Measurements from ENCODE around the gene SERPINA6.

The SERPINA6 gene

DNA sequence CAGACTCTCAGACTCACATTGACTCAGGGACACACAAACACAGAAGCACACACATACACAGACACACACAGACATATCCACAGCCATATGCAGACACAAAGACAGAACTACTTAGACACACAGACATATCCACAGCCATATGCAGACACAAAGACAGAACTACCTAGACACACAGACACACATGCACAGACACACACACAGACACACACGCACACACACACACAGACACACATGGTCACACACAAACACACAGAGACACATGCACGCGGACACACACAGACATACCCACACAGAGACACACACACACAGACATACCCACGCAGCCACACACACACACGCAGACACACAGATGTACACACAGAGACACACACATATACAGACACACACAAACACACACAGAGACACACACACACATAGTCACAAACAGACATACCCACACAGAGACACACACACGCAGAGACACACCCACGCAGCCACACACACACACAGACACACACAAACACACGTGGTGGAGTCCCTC lies 39.5 kb upstream of the SERPINA6 start:
- Histone ChIP-seq H3K27ac (ENCODE audit: low read depth, low read length) (no peak overlapping the region), H3K4me3 (ENCODE audit: low read depth, low read length) (no peak overlapping the region), H3K14ac (ENCODE audit: low read length) (no peak overlapping the region), H2BK12ac (ENCODE audit: low read length) (no peak overlapping the region), H4K91ac (ENCODE audit: low read depth, low read length) (no peak overlapping the region), H3K4ac (ENCODE audit: low read depth, low read length) (no peak overlapping the region), H3K9me3 (ENCODE audit: insufficient read depth, low read depth, low read length) (no peaks in the 10 kb centered on the region), H3K36me3 (ENCODE audit: control insufficient read depth in 1 of 2, insufficient read depth in 2 of 2, low read length in 2 of 2) (no peaks in the 10 kb centered on the region), H2AK5ac (ENCODE audit: low read length) (no peak overlapping the region), H3K4me2 (ENCODE audit: low read length) (no peak overlapping the region), H2AFZ (ENCODE audit: insufficient read depth, low read length, poor library complexity) (no peak overlapping the region), H4K8ac (ENCODE audit: low read depth, low read length) (no peak overlapping the region), H3K27me3 (ENCODE audit: insufficient read depth, low read length) (no peaks in the 10 kb centered on the region), H4K12ac (ENCODE audit: low read depth, low read length) (no peak overlapping the region), H2BK120ac (ENCODE audit: insufficient read depth, low read length, poor library complexity) (no peak overlapping the region), H3K18ac (ENCODE audit: low read length) (no peak overlapping the region), H3K79me1 (ENCODE audit: low read length) (no peaks in the 10 kb centered on the region), H3K4me1 (ENCODE audit: control insufficient read depth in 1 of 2, insufficient read depth in 2 of 2, low read length in 2 of 2) (peaks cover 0 to 2% of the 10 kb centered on the region in 2 experiments), H2BK5ac (ENCODE audit: low read depth, low read length, poor library complexity) (no peak overlapping the region), H3K79me2 (ENCODE audit: control insufficient read depth, insufficient read depth, low read length, poor library complexity) (no peaks in the 10 kb centered on the region), H3K23ac (ENCODE audit: low read length) (peak overlapping the region; percentile 56), H3K9ac (ENCODE audit: low read length) (no peak overlapping the region)
- no CpG with 5 or more reads among the region's 8 CpGs for WGBS (ENCODE audit: extremely low coverage, insufficient coverage, insufficient read length)
- no peak for DNase-seq

- H3K23ac ChIP-seq (ENCODE audit: low read length): no peak overlapping the region
- no peak overlapping the region for H4K8ac ChIP-seq (ENCODE audit: low read depth, low read length)
- no peak overlapping the region for H3K4me2 ChIP-seq (ENCODE audit: low read length)
- H3K79me1 ChIP-seq (ENCODE audit: low read length): no peaks in the 10 kb centered on the region
- no peak overlapping the region for H3K27ac ChIP-seq (ENCODE audit: low read depth, low read length)
- no peak overlapping the region for H2BK5ac ChIP-seq (ENCODE audit: low read depth, low read length, poor library complexity)
- no peak overlapping the region for H3K4me3 ChIP-seq (ENCODE audit: low read depth, low read length)
- no peaks in the 10 kb centered on the region for H3K27me3 ChIP-seq (ENCODE audit: insufficient read depth, low read length)
- no peak overlapping the region for H2BK12ac ChIP-seq (ENCODE audit: low read length)
- H2AK5ac ChIP-seq (ENCODE audit: low read length): no peak overlapping the region
- H3K9ac ChIP-seq (ENCODE audit: low read length): no peak overlapping the region
- no peaks in the 10 kb centered on the region for H3K36me3 ChIP-seq (ENCODE audit: control insufficient read depth in 1 of 2, insufficient read depth in 2 of 2, low read length in 2 of 2)
- DNase-seq: no peak
- no peak overlapping the region for H3K4ac ChIP-seq (ENCODE audit: low read depth, low read length)
- no peak overlapping the region for H3K18ac ChIP-seq (ENCODE audit: low read length)
- H3K9me3 ChIP-seq (ENCODE audit: insufficient read depth, low read depth, low read length): no peaks in the 10 kb centered on the region
- no peak overlapping the region for H2BK120ac ChIP-seq (ENCODE audit: insufficient read depth, low read length, poor library complexity)
- peaks cover 0 to 2% of the 10 kb centered on the region in 2 experiments for H3K4me1 ChIP-seq (ENCODE audit: control insufficient read depth in 1 of 2, insufficient read depth in 2 of 2, low read length in 2 of 2)
- no peaks in the 10 kb centered on the region for H3K79me2 ChIP-seq (ENCODE audit: control insufficient read depth, insufficient read depth, low read length, poor library complexity)
- no peak overlapping the region for H3K14ac ChIP-seq (ENCODE audit: low read length)
- WGBS (ENCODE audit: extremely low coverage, insufficient coverage, insufficient read length): no CpG with 5 or more reads among the region's 7 CpGs
- H2AFZ ChIP-seq (ENCODE audit: insufficient read depth, low read length, poor library complexity): no peak overlapping the region
- no peak overlapping the region for H4K12ac ChIP-seq (ENCODE audit: low read depth, low read length)
- H4K91ac ChIP-seq (ENCODE audit: low read depth, low read length): no peak overlapping the region
Observed at GRCh38 chr14:94361682-94362081, 38.5 kb upstream of the SERPINA6 start.

- Histone ChIP-seq H2AFZ (ENCODE audit: insufficient read depth, low read length, poor library complexity) (no peak overlapping the region), H3K79me1 (ENCODE audit: low read length) (no peaks in the 10 kb centered on the region), H4K91ac (ENCODE audit: low read depth, low read length) (no peak overlapping the region), H3K9me3 (ENCODE audit: insufficient read depth, low read depth, low read length) (no peaks in the 10 kb centered on the region), H3K79me2 (ENCODE audit: control insufficient read depth, insufficient read depth, low read length, poor library complexity) (no peaks in the 10 kb centered on the region), H2BK5ac (ENCODE audit: low read depth, low read length, poor library complexity) (no peak overlapping the region), H3K4me2 (ENCODE audit: low read length) (no peak overlapping the region), H3K23ac (ENCODE audit: low read length) (no peak overlapping the region), H3K14ac (ENCODE audit: low read length) (no peak overlapping the region), H4K8ac (ENCODE audit: low read depth, low read length) (no peak overlapping the region), H3K27ac (ENCODE audit: low read depth, low read length) (no peak overlapping the region), H3K9ac (ENCODE audit: low read length) (no peak overlapping the region), H3K18ac (ENCODE audit: low read length) (no peak overlapping the region), H2BK12ac (ENCODE audit: low read length) (no peak overlapping the region), H3K27me3 (ENCODE audit: insufficient read depth, low read length) (no peaks in the 10 kb centered on the region), H2AK5ac (ENCODE audit: low read length) (no peak overlapping the region), H3K4ac (ENCODE audit: low read depth, low read length) (no peak overlapping the region), H3K4me1 (ENCODE audit: control insufficient read depth in 1 of 2, insufficient read depth in 2 of 2, low read length in 2 of 2) (peaks cover 0 to 2% of the 10 kb centered on the region in 2 experiments), H3K36me3 (ENCODE audit: control insufficient read depth in 1 of 2, insufficient read depth in 2 of 2, low read length in 2 of 2) (no peaks in the 10 kb centered on the region), H2BK120ac (ENCODE audit: insufficient read depth, low read length, poor library complexity) (no peak overlapping the region), H4K12ac (ENCODE audit: low read depth, low read length) (no peak overlapping the region), H3K4me3 (ENCODE audit: low read depth, low read length) (no peak overlapping the region)
- no CpG with 5 or more reads among the region's 7 CpGs for WGBS (ENCODE audit: extremely low coverage, insufficient coverage, insufficient read length)
- no peak for DNase-seq
Observed at GRCh38 chr14:94360945-94361565, 37.9 kb upstream of the SERPINA6 start.

- H4K91ac ChIP-seq (ENCODE audit: low read depth, low read length): no peak overlapping the region
- no CpG with 5 or more reads among the region's 1 CpG for WGBS (ENCODE audit: extremely low coverage, insufficient coverage, insufficient read length)
- H2BK120ac ChIP-seq (ENCODE audit: insufficient read depth, low read length, poor library complexity): no peak overlapping the region
- no peak overlapping the region for H3K4me3 ChIP-seq (ENCODE audit: low read depth, low read length)
- no peak overlapping the region for H3K27ac ChIP-seq (ENCODE audit: low read depth, low read length)
- no peak overlapping the region for H3K23ac ChIP-seq (ENCODE audit: low read length)
- no peaks in the 10 kb centered on the region for H3K27me3 ChIP-seq (ENCODE audit: insufficient read depth, low read length)
- no peak overlapping the region for H3K14ac ChIP-seq (ENCODE audit: low read length)
- H3K36me3 ChIP-seq (ENCODE audit: control insufficient read depth in 1 of 2, insufficient read depth in 2 of 2, low read length in 2 of 2): no peaks in the 10 kb centered on the region
- no peak overlapping the region for H2BK5ac ChIP-seq (ENCODE audit: low read depth, low read length, poor library complexity)
- no peak overlapping the region for H4K12ac ChIP-seq (ENCODE audit: low read depth, low read length)
- no peak overlapping the region for H2AK5ac ChIP-seq (ENCODE audit: low read length)
- H3K4me2 ChIP-seq (ENCODE audit: low read length): no peak overlapping the region
- no peak overlapping the region for H3K4ac ChIP-seq (ENCODE audit: low read depth, low read length)
- H3K79me2 ChIP-seq (ENCODE audit: control insufficient read depth, insufficient read depth, low read length, poor library complexity): no peaks in the 10 kb centered on the region
- no peak overlapping the region for H2AFZ ChIP-seq (ENCODE audit: insufficient read depth, low read length, poor library complexity)
- H3K9ac ChIP-seq (ENCODE audit: low read length): no peak overlapping the region
- no peaks in the 10 kb centered on the region for H3K9me3 ChIP-seq (ENCODE audit: insufficient read depth, low read depth, low read length)
- no peak overlapping the region for H2BK12ac ChIP-seq (ENCODE audit: low read length)
- H4K8ac ChIP-seq (ENCODE audit: low read depth, low read length): no peak overlapping the region
- H3K4me1 ChIP-seq (ENCODE audit: control insufficient read depth in 1 of 2, insufficient read depth in 2 of 2, low read length in 2 of 2): no peaks in the 10 kb centered on the region
- peak; percentile 27 to 87 for DNase-seq
- no peaks in the 10 kb centered on the region for H3K79me1 ChIP-seq (ENCODE audit: low read length)
- no peak overlapping the region for H3K18ac ChIP-seq (ENCODE audit: low read length)
Observed at GRCh38 chr14:94357166-94357565, 34.0 kb upstream of the SERPINA6 start.

All from trophoblast cell (in vitro differentiated cells and primary cell).